Fibroblast of villous mesenchyme (primary cell): ENCODE measurements around the gene LBH. TPM values are rescaled to one million over a fixed set of nuclear protein-coding genes. Genes with fewer than 3 reads are reported as not detected.

ENCODE experiments used
- DNase-seq: peaks from one replicate; pipeline ENCODE4 v3.0.0-alpha.2; 2010; ENCODE audit warnings: low read depth
- H3K4me3 ChIP-seq: 2 replicates; pipeline ENCODE4 v1.5.1; 2011; ENCODE audit warnings: low read depth, mild to moderate bottlenecking, low read length
- total RNA-seq: library from RNA; depleted of rRNA; stranded (reverse); fragments of >200 nt; gene quantifications from 2 replicates; pipeline ENCODE4 v1.2.3, GENCODE V29; 2012
- TF ChIP-seq, protein P1 (sequence below): IDR thresholded peaks from 2 replicates; pipeline ENCODE4 v1.5.1; 2012; ENCODE audit warnings: low read depth, mild to moderate bottlenecking, low read length; ENCODE audit not compliant: insufficient read depth

The LBH gene
- total RNA-seq, 1 donor = 803 TPM

DNA sequence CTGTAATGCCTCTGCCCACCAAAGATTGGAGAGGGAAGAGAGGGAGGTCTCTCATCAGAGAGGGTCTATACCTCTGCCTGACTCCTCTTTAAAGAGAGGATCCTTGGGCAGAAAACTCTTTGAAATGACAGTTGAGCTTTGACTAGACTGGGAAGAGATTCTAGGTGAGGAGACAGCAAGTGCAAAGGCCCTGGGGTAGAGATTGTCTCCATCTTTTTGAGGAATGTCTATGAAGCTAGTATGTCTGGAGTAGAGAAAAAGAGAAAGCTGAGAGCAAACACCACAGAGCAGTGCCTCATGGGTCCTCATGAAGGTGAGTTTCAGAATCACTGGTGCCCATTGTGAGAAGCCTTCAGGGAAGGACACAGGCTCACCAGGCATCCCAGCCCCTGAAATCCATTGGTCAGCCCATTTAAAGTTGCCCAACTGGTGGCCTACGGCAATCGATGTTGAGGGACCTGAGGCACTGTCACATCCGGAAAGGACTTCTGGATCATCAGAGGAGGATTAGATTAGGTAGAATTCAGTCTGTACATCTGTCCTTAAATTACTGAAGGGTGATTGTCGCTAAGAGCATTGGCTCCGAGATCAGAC, 31.5 kb downstream of the LBH start:
- TF ChIP-seq, protein P1, sequence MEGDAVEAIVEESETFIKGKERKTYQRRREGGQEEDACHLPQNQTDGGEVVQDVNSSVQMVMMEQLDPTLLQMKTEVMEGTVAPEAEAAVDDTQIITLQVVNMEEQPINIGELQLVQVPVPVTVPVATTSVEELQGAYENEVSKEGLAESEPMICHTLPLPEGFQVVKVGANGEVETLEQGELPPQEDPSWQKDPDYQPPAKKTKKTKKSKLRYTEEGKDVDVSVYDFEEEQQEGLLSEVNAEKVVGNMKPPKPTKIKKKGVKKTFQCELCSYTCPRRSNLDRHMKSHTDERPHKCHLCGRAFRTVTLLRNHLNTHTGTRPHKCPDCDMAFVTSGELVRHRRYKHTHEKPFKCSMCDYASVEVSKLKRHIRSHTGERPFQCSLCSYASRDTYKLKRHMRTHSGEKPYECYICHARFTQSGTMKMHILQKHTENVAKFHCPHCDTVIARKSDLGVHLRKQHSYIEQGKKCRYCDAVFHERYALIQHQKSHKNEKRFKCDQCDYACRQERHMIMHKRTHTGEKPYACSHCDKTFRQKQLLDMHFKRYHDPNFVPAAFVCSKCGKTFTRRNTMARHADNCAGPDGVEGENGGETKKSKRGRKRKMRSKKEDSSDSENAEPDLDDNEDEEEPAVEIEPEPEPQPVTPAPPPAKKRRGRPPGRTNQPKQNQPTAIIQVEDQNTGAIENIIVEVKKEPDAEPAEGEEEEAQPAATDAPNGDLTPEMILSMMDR = no peak
- DNase-seq = no peak
- H3K4me3 ChIP-seq = no peak overlapping the region

DNA sequence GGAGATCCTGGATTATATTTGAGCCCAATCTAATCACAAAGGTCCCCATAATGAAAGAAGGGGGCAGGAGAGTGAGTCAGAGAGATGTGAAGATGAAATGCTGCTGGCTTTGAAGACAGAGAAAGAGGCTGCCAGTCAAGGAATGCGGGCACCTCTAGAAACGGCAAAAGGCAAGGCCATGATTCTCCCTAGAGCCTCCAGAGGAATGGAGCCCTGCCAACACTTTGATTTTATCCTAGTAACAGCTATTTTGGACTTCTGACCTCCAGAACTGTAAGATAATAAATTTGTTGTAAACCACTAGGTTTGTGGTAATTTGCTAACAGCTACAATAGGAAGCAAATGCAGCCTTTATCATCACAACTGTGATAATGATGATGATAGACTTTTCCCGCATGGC, 32.9 kb downstream of the LBH start:
- DNase-seq = no peak
- no peak overlapping the region for H3K4me3 ChIP-seq
- TF ChIP-seq, protein P1 = no peak

DNA sequence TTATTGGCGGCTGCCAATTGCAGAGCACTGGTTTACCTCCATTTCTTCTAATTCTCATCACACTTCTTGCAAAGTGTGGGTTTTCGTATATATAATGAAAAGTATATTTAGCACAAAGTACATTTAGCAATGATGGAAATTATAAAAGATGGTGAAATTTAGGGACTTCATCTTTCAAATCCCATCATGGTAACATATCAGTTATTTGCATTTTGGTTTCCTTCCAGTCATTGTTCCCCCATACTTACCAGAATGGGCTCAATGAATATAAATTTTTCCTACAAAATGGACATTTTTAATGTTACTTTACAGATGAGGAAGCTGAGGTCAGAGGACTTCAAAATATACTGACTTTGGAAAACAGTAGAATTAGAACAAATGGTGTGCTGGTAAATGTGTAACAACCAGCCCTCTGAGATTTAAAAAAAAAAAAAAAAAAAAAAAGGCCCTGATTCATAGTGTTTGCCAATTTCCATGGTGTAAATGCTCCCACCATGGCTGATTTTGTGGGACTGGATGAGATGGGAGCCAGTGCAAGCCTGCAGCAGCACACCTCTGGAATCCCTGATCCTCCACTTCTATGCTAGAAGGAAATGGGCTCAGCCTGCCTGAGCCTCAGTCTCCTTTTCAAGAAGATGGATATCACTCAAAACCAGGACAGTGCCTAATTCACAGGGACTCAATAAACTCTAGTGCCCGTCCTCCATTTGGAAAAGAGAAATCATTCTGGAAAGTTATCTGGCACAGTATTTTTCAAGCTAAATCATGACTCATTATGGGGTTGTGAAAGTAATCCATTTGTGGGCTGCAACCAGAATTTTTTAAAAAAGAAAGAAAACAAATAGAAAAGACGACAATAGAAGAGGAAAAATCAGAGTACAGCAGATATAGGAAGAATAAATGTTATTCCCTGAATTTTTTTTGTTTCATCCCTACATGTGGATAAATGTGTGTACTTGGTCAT, 34.0 kb downstream of the LBH start:
- H3K4me3 ChIP-seq = no peak overlapping the region
- TF ChIP-seq, protein P1 = no peak
- peak; percentile 41 for DNase-seq

DNA sequence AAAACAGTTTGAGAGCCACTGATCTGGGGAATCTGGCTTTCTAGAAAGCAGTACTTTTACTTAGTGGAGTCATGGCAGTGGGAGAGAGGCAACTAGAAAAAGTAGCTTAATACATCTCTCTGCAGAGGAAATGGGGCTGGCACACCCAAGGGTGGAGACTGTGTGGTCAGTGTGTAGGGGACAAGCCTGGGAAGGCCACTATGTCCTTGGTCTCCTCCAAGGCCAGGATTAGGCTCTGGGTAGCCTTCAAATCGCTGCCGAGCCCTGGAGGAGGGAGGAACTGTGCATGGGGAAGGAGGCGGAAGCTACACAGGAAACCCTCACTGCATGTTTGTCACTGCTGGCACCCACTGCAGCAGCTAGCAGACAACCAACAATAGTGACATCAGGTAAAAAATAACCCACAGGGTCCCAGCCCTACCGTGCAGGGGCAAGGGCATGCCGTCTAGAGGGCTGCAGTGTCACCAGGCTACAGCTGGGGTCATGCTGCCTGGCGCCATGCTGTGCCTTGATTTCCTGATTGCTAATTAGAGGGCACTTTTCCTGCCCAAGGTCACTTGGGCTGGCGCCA, 34.8 kb downstream of the LBH start:
- no peak for DNase-seq
- TF ChIP-seq, protein P1 = no peak
- H3K4me3 ChIP-seq = no peak overlapping the region

DNA sequence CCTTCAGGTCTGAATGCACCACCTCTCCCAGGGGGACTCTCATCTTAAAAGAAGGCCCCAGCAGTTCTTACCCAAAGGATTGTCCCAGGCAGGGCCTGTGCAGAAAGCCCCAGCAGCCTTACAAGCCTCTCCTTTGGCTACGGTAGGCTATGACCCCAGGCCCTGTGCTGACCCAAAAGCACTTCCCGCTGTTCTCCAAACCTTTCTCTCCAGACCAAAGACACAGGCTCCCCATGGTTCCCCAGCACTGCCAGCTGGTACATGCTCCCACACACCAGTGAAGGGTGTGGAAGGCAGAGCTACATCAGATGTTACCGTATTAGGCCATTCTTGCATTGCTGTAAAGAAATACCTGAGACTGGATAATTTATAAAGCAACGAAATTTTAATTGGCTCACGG, 35.4 kb downstream of the LBH start:
- DNase-seq = no peak
- no peak overlapping the region for H3K4me3 ChIP-seq
- TF ChIP-seq, protein P1 = no peak

DNA sequence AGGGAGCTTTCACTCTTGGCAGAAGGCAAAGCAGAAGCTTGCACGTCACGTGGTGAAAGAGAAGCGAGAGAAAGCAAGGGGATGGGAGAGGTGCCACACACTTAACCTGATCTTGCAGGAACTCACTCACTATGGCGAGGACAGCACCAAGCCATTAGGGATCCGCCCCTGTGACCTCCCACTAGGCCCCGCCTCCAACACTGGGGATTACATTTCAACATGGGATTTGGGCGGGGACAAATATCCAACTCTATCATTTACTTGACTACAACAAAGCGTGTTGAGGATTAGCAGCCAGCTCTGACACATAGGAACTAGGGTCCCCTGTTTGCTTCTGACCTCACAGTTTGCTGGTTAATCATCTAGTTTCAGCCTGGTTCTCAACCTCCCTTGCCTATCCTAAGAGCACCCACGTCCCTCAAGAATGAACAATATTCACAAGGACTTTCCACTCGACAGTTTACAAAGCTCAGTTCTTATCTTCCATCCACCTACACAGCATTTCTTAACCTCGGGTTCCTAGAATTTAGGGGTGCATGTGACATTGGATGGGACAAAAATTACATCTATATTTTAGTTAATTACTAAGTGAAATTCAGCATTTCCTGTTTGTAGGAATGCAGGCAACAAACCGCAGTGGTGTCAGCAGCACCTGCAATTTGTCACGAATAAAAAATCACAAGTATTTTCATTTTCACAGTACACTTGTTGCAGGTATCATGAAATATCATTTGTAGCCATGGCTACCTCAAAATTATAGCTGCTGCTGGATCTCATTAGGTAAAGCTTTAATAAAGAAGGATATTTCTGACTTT, 36.0 kb downstream of the LBH start:
- TF ChIP-seq, protein P1 = no peak
- DNase-seq = no peak
- no peak overlapping the region for H3K4me3 ChIP-seq
